Pons (tissue), 1 donor: Measurements from ENCODE around the gene MYO18B.

Experiments used
- DNase-seq: peaks from one replicate; pipeline ENCODE4 v3.0.0-alpha.2; 2016; ENCODE audit warnings: low spot score

The MYO18B gene

GRCh38 chr22:25997886-25998775 is 256.1 kb downstream of the MYO18B start:
- DNase-seq, result no peak

- no peak for DNase-seq
These were observed 260.5 kb downstream of the MYO18B start for GRCh38 chr22:26002456-26002855.

- no peak for DNase-seq
These were observed 262.5 kb downstream of the MYO18B start for GRCh38 chr22:26004477-26004876.

GRCh38 chr22:26008587-26008986 is 266.6 kb downstream of the MYO18B start:
- no peak for DNase-seq

GRCh38 chr22:26016916-26017315 is 274.9 kb downstream of the MYO18B start:
- no peak for DNase-seq

GRCh38 chr22:26017932-26018331 is 275.9 kb downstream of the MYO18B start:
- DNase-seq, result no peak

- no peak for DNase-seq
These were observed 277.6 kb downstream of the MYO18B start for GRCh38 chr22:26019596-26019995.

GRCh38 chr22:26021516-26021915 is 279.5 kb downstream of the MYO18B start:
- DNase-seq, result no peak

- DNase-seq, result no peak
These were observed 281.3 kb downstream of the MYO18B start for GRCh38 chr22:26023104-26023775.

GRCh38 chr22:26025626-26026025 is 283.6 kb downstream of the MYO18B start:
- DNase-seq, result no peak

GRCh38 chr22:26027341-26027740 is 285.4 kb downstream of the MYO18B start:
- DNase-seq, result no peak

GRCh38 chr22:26031641-26032040 is 289.7 kb downstream of the MYO18B start:
- DNase-seq, result no peak

- no peak for DNase-seq
These were observed 291.1 kb downstream of the MYO18B start for GRCh38 chr22:26033071-26033470.

GRCh38 chr22:26033586-26033985 is 291.6 kb downstream of the MYO18B start:
- no peak for DNase-seq

- no peak for DNase-seq
These were observed 293.5 kb downstream of the MYO18B start for GRCh38 chr22:26035523-26035922.

GRCh38 chr22:26038365-26038764 is 296.4 kb downstream of the MYO18B start:
- no peak for DNase-seq

GRCh38 chr22:26041931-26042330 is 299.9 kb downstream of the MYO18B start:
- DNase-seq, result no peak

- no peak for DNase-seq
These were observed 301.0 kb downstream of the MYO18B start for GRCh38 chr22:26043031-26043430.

- DNase-seq, result no peak
These were observed 303.1 kb downstream of the MYO18B start for GRCh38 chr22:26045051-26045450.

- no peak for DNase-seq
These were observed 303.9 kb downstream of the MYO18B start for GRCh38 chr22:26045860-26046259.

- DNase-seq, result no peak
These were observed 305.5 kb downstream of the MYO18B start for GRCh38 chr22:26047516-26047915.

GRCh38 chr22:26047920-26048319 is 305.9 kb downstream of the MYO18B start:
- DNase-seq, result no peak

GRCh38 chr22:26050079-26050478 is 308.1 kb downstream of the MYO18B start:
- no peak for DNase-seq
